ENCODE measurements around the gene LDHD.
A peak's percentile ranks its signal among the peaks of the same experiment; 100 is the strongest.

The LDHD gene

GRCh38 chr16:75114946-75115825 is 1.4 kb downstream of the LDHD start:
- H3K4me3 ChIP-seq (replicated peaks; ENCODE audit: low read depth, low read length): no peak overlapping the region
- TF ChIP-seq CTCF (IDR thresholded peaks at IDR 0.05; ENCODE audit: low read length, missing control alignments): no peak
- no peak for DNase-seq (ENCODE audit: low read depth)

- no peak for TF ChIP-seq CTCF (IDR thresholded peaks at IDR 0.05; ENCODE audit: low read length, missing control alignments)
Observed at GRCh38 chr16:75114179-75114945, 2.2 kb downstream of the LDHD start.

GRCh38 chr16:75113541-75114121 is 2.9 kb downstream of the LDHD start:
- no peak for DNase-seq (ENCODE audit: low read depth)
- no peak for TF ChIP-seq CTCF (IDR thresholded peaks at IDR 0.05; ENCODE audit: low read length, missing control alignments)
- no peak overlapping the region for H3K4me3 ChIP-seq (replicated peaks; ENCODE audit: low read depth, low read length)

More at GRCh38 chr16:75114179-75114945, 2.2 kb downstream of the LDHD start:
- H3K4me3 ChIP-seq (replicated peaks; ENCODE audit: low read depth, low read length): no peak overlapping the region
- DNase-seq (ENCODE audit: low read depth): no peak

- DNase-seq (ENCODE audit: low read depth): no peak
- no peak for TF ChIP-seq CTCF (IDR thresholded peaks at IDR 0.05; ENCODE audit: low read length, missing control alignments)
- no peak overlapping the region for H3K4me3 ChIP-seq (replicated peaks; ENCODE audit: low read depth, low read length)
Observed at GRCh38 chr16:75112734-75113491, 3.7 kb downstream of the LDHD start.

- DNase-seq (ENCODE audit: low read depth): peak; percentile 23
Observed at GRCh38 chr16:75111961-75112733, 4.4 kb downstream of the LDHD start.

More at GRCh38 chr16:75111961-75112733, 4.4 kb downstream of the LDHD start:
- no peak for TF ChIP-seq CTCF (IDR thresholded peaks at IDR 0.05; ENCODE audit: low read length, missing control alignments)
- no peak overlapping the region for H3K4me3 ChIP-seq (replicated peaks; ENCODE audit: low read depth, low read length)
